ENCODE results near the gene CAMK1. TPM values are rescaled to one million over a fixed set of nuclear protein-coding genes. Genes with fewer than 3 reads are reported as not detected.

Gene CAMK1
- total and polyA plus RNA-seq, 7 donors = 14.0 to 57.8 (median 45.7) TPM

DNA sequence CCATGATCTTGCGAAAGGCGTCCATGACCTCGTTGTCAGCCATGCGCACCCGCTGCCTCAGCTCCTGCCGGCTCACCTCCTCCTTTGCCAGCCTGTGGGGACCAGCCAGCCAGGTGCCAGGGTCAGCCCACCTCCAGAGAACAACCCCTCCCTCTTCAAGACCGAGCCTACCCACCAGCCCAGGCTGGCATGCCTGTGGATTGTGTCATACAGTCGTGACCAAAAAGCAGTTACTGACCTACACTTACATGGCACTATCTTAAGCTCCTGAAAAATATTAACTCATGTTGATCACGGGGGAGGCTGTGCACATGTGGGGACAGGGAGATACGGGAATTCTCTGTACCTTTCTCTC is 10.7 kb upstream of the CAMK1 start:
- peak overlapping the region in 3 of 4 donors; percentile 1 to 45 (median 9) for H3K27ac ChIP-seq
- no peak for DNase-seq
- H3K27me3 ChIP-seq = no peaks in the 10 kb centered on the region
- WGBS, 2 donors = 65 to 83% methylated on average over 10 of the region's 10 CpGs
- peaks cover 24 to 64% (median 32%) of the 10 kb centered on the region in 4 donors for H3K36me3 ChIP-seq
- H3K9me3 ChIP-seq = no peaks in the 10 kb centered on the region
- intact Hi-C loops (cut with DNase I) = no loop called here
- no peak overlapping the region for H3K4me3 ChIP-seq
- TF ChIP-seq POLR2AphosphoS5 (IDR thresholded peaks at IDR 0.05) (no peak), POLR2A (IDR thresholded peaks at IDR 0.05) (no peak), EP300 (IDR thresholded peaks at IDR 0.05) (no peak), CTCF (IDR thresholded peaks at IDR 0.05) (no peak)
- peaks cover 0 to 9% (median 7%) of the 10 kb centered on the region in 4 donors for H3K4me1 ChIP-seq

DNA sequence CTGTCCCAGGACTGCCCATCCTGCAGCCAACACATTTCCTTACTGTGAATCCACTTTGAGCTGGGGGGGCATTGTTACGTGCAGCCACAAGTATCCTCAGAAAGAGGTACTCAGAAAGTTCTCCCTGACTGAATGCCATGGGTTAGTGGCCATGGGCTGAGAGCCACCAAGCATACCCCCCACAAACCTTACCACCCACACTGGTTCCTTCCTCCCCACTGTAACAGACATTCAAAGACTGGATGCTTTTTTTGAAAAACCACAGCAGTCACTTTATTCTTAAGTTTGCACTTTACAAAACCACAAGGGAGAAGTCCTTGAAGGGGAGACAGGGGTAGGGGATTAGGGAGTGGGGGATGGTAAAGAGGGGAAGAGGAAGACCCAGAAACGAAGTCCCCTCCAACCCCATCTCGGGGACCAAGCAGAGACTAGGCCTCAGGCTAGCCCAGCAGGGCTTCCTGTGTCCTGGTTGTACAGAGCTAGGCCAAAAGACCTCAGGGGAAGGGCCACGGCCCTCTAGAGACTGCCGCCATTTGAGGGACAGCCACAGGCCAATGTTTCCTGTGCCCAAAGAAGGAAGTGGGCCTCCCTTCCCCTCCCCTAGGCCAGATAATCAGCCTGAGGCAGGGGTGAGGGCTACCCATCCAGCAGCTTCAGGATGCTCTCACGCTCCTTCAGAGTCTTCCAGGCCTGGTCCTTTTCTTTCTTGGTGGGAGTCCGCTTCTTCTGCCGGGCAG is 10.1 kb upstream of the CAMK1 start:
- Histone ChIP-seq H3K4me3 (no peak overlapping the region), H3K27ac (peak overlapping the region in 3 of 4 donors; percentile 1 to 45 (median 9)), H3K27me3 (no peaks in the 10 kb centered on the region), H3K9me3 (no peaks in the 10 kb centered on the region), H3K4me1 (peaks cover 0 to 9% (median 7%) of the 10 kb centered on the region in 4 donors), H3K36me3 (peaks cover 21 to 58% (median 30%) of the 10 kb centered on the region in 4 donors)
- TF ChIP-seq POLR2A (IDR thresholded peaks at IDR 0.05) = no peak
- TF ChIP-seq CTCF (IDR thresholded peaks at IDR 0.05) = no peak
- TF ChIP-seq POLR2AphosphoS5 (IDR thresholded peaks at IDR 0.05) = no peak
- no peak for TF ChIP-seq EP300 (IDR thresholded peaks at IDR 0.05)
- WGBS, 2 donors = 54 to 84% methylated on average over 8 of the region's 8 CpGs
- no peak for DNase-seq
- intact Hi-C loops (cut with DNase I) = no loop called here

GRCh38 chr3:9779075-9779593 is 9.4 kb upstream of the CAMK1 start:
- 58 to 81% methylated on average over 6 of the region's 6 CpGs for WGBS, 2 donors
- no peak overlapping the region for H3K27ac ChIP-seq
- peaks cover 16 to 51% (median 27%) of the 10 kb centered on the region in 4 donors for H3K36me3 ChIP-seq
- no peak overlapping the region for H3K4me3 ChIP-seq
- peaks cover 0 to 9% (median 7%) of the 10 kb centered on the region in 4 donors for H3K4me1 ChIP-seq
- TF ChIP-seq EP300 (IDR thresholded peaks at IDR 0.05) (no peak), POLR2AphosphoS5 (IDR thresholded peaks at IDR 0.05) (no peak), POLR2A (IDR thresholded peaks at IDR 0.05) (no peak), CTCF (IDR thresholded peaks at IDR 0.05) (no peak)
- intact Hi-C loops (cut with DNase I) = no loop called here
- DNase-seq = no peak
- no peaks in the 10 kb centered on the region for H3K27me3 ChIP-seq
- no peaks in the 10 kb centered on the region for H3K9me3 ChIP-seq

- 46 to 71% methylated on average over 5 of the region's 5 CpGs for WGBS, 2 donors
- no peak for DNase-seq
- intact Hi-C loops (cut with DNase I) = no loop called here
- peaks cover 0 to 9% (median 7%) of the 10 kb centered on the region in 4 donors for H3K4me1 ChIP-seq
- no peak for TF ChIP-seq POLR2A (IDR thresholded peaks at IDR 0.05)
- TF ChIP-seq POLR2AphosphoS5 (IDR thresholded peaks at IDR 0.05) = no peak
- TF ChIP-seq CTCF (IDR thresholded peaks at IDR 0.05) = no peak
- no peak for TF ChIP-seq EP300 (IDR thresholded peaks at IDR 0.05)
- peaks cover 9 to 44% (median 20%) of the 10 kb centered on the region in 4 donors for H3K36me3 ChIP-seq
- peak overlapping the region in 3 of 4 donors; percentile 18 to 32 (median 23) for H3K27ac ChIP-seq
- H3K4me3 ChIP-seq = no peak overlapping the region
- H3K9me3 ChIP-seq = no peaks in the 10 kb centered on the region
- H3K27me3 ChIP-seq = no peaks in the 10 kb centered on the region
Measured at GRCh38 chr3:9778143-9779074, 8.7 kb upstream of the CAMK1 start.
